ENCODE results near the gene BSND. TPM values are rescaled to one million over a fixed set of nuclear protein-coding genes. Genes with fewer than 3 reads are reported as not detected.

BSND gene
- total RNA-seq, 2 donors from 2014 or later = not detected

- Histone ChIP-seq H3K9me3 (no peaks in the 10 kb centered on the region), H3K4me3 (no peak overlapping the region), H3K27me3 (no peaks in the 10 kb centered on the region), H3K4me1 (peaks cover 0 to 11% of the 10 kb centered on the region in 2 donors), H3K36me3 (no peaks in the 10 kb centered on the region), H3K27ac (no peak overlapping the region)
- DNase-seq (ENCODE audit: low spot score) = no peak
- TF ChIP-seq, protein P1, sequence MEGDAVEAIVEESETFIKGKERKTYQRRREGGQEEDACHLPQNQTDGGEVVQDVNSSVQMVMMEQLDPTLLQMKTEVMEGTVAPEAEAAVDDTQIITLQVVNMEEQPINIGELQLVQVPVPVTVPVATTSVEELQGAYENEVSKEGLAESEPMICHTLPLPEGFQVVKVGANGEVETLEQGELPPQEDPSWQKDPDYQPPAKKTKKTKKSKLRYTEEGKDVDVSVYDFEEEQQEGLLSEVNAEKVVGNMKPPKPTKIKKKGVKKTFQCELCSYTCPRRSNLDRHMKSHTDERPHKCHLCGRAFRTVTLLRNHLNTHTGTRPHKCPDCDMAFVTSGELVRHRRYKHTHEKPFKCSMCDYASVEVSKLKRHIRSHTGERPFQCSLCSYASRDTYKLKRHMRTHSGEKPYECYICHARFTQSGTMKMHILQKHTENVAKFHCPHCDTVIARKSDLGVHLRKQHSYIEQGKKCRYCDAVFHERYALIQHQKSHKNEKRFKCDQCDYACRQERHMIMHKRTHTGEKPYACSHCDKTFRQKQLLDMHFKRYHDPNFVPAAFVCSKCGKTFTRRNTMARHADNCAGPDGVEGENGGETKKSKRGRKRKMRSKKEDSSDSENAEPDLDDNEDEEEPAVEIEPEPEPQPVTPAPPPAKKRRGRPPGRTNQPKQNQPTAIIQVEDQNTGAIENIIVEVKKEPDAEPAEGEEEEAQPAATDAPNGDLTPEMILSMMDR (IDR thresholded peaks at IDR 0.05) = no peak
Measured at GRCh38 chr1:55043726-55044125, 45.0 kb downstream of the BSND start.

DNA sequence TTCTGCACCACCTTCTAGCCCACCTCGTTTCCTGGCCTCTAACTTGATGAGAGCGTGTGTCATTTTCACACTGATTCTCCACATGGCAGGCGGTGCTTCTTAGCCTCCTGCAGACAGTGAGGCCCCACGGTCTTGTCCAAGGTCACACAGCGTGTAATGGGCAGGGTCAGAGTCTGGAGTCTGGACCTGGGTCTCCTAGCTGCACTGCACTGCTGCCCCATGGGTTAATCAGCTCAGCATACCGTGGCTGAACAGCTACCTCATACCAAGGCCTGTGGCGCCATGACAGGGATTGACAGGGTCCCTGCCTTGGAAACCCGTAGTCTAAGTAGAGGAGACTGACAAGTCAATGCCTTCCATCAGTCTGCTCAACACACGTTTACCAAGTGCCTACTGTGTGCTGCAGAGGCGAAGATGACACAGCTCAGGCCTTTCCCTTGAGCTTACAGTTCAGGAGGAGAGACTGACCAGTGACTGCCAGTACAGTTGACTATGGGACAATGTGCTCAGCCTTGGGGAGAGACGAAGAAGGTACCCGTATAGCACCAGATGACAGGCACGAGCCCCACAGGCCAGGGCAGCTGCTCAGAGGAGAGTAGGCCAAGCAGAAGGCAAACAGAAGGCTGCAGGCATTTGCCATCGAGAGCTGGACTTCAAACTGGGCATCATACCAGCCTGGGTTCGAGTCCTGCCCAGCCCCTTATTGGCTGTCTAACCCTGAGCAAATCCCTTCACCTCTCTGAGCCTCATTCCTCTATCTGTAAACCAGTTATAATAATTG lies 46.1 kb downstream of the BSND start:
- no peak for DNase-seq (ENCODE audit: low spot score)
- TF ChIP-seq, protein P1 (IDR thresholded peaks at IDR 0.05) = no peak
- H3K27ac ChIP-seq = no peak overlapping the region

DNA sequence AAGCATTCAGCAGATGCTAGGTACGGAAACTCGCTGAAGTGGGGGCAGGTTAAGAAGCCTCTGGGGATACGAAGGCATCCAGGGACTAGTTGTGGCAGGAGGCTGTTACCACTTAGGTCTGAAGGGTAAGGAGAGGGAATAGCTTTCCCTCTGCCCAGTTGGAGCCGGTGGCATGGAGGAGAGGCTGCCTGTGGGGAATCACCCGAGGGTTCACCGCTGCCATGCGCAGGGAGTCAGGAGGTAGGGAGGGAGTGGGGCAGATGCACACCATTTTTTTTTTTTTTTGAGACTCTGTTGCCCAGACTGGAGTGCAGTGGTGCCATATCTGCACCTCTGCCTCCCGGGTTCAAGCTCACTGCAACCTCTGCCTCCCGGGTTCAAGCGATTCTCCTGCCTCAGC lies 46.7 kb downstream of the BSND start:
- Histone ChIP-seq H3K27me3 (no peaks in the 10 kb centered on the region), H3K36me3 (no peaks in the 10 kb centered on the region), H3K9me3 (no peaks in the 10 kb centered on the region), H3K4me3 (no peak overlapping the region), H3K27ac (no peak overlapping the region), H3K4me1 (peaks cover 0 to 14% of the 10 kb centered on the region in 2 donors)
- DNase-seq (ENCODE audit: low spot score) = no peak
- TF ChIP-seq, protein P1 (IDR thresholded peaks at IDR 0.05) = no peak

More for the DNA sequence above, 46.1 kb downstream of the BSND start:
- no peaks in the 10 kb centered on the region for H3K27me3 ChIP-seq
- H3K4me3 ChIP-seq = no peak overlapping the region
- H3K4me1 ChIP-seq = peaks cover 0 to 12% of the 10 kb centered on the region in 2 donors
- H3K9me3 ChIP-seq = no peaks in the 10 kb centered on the region
- H3K36me3 ChIP-seq = no peaks in the 10 kb centered on the region

- TF ChIP-seq, protein P1 (IDR thresholded peaks at IDR 0.05) = no peak
Measured at GRCh38 chr1:55046871-55047270, 48.1 kb downstream of the BSND start.

GRCh38 chr1:55047611-55048010 lies 48.9 kb downstream of the BSND start:
- H3K4me1 ChIP-seq = peaks cover 0 to 14% of the 10 kb centered on the region in 2 donors
- TF ChIP-seq, protein P1 (IDR thresholded peaks at IDR 0.05) = no peak

More at GRCh38 chr1:55046871-55047270, 48.1 kb downstream of the BSND start:
- Histone ChIP-seq H3K36me3 (no peaks in the 10 kb centered on the region), H3K9me3 (no peaks in the 10 kb centered on the region), H3K4me3 (no peak overlapping the region), H3K27ac (no peak overlapping the region), H3K27me3 (no peaks in the 10 kb centered on the region), H3K4me1 (peaks cover 0 to 14% of the 10 kb centered on the region in 2 donors)
- DNase-seq (ENCODE audit: low spot score) = no peak

More at GRCh38 chr1:55047611-55048010, 48.9 kb downstream of the BSND start:
- no peak overlapping the region for H3K4me3 ChIP-seq
- no peaks in the 10 kb centered on the region for H3K36me3 ChIP-seq
- DNase-seq (ENCODE audit: low spot score) = no peak
- H3K27ac ChIP-seq = no peak overlapping the region
- H3K9me3 ChIP-seq = no peaks in the 10 kb centered on the region
- H3K27me3 ChIP-seq = no peaks in the 10 kb centered on the region

Measured in right atrium auricular region (tissue), 2 donors.